D721Med (cell line): ENCODE data around the gene AKNAD1.

ENCODE experiments used
- DNase-seq: peaks from one replicate; pipeline ENCODE4 v3.0.0; 2011; ENCODE audit warnings: low spot score; ENCODE audit not compliant: insufficient read length
- FAIRE-seq: peaks from 2 replicates; lab custom pipeline; 2011; peaks lifted over from hg19 to GRCh38; lab: Jason Lieb, UNC
- CTCF ChIP-seq: IDR thresholded peaks from 2 replicates; pipeline ENCODE4 v1.5.1; 2012; ENCODE audit warnings: mild to moderate bottlenecking, control low read depth; ENCODE audit not compliant: insufficient read depth; ENCODE audit errors: missing control alignments

Gene AKNAD1

DNA sequence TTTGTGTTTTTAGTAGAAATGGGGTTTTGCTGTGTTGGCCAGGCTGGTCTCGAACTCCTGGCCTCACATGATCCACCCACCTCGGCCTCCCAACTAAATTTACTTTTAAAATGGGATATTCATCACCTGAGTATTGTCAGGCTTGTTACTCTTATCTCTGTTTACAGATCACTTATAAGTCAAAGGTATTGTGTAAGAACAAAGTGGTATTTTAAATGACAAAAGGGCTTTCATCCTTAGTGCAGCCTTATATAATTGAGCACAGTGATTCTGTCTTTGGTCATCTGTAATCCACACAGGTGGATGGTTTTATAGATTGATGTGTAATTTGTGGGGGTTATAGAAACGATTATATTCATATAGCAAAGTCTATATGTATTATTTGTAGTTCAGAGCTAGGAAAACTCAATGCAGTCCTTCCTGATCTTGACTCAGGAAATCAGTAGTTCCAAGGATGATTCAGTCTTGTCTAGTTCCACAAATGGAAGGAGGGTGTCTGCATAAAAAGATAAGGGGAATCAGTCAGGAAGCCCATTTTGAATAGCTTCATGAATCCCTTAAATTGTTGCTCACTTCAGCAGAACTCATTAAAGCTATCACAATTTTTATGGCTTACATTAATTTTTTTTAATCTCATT is 75.8 kb downstream of the AKNAD1 start:
- DNase-seq (no peak), FAIRE-seq (no peak)
- no peak for TF ChIP-seq CTCF

DNA sequence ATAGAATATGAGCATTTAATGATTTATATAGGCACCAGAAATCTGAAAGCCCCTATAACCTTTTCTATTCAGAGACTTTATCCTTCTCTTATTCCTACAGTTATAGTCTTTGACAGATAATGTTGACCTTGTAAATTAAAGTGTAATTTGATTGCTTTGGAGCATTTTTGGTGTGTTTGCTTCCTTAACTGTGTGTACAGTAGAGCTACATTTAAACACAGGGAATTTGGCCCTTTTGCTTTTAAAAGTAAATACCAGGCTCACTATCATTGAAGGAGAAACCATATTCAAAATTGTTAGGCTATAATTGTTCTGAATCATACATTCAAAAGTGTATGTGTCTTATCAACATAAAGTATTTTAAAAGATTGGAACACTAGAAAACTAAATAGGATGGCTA is 77.4 kb downstream of the AKNAD1 start:
- DNase-seq (no peak), FAIRE-seq (no peak)

GRCh38 chr1:108777839-108778238 is 79.1 kb downstream of the AKNAD1 start:
- FAIRE-seq (no peak), DNase-seq (no peak)

More for the DNA sequence above, 77.4 kb downstream of the AKNAD1 start:
- TF ChIP-seq CTCF, result no peak

DNA sequence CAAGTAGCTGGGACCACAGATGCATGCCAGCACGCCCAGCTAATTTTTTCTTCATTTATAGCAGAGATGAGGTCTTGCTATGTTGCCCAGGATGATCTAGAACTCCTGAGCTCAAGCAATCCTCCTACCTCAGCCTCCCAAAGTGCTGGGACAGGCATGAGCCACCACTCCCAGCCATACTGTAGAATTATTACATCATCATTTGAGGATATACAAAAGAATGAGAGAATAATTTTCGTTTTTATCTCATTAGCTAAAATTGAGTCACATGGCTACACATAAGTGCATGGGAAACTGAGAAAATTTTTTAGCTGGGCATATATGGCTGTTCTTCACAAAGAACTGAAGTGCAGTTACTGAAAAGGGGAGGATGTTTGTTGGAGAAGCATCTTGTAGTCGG is 89.2 kb downstream of the AKNAD1 start:
- DNase-seq (no peak), FAIRE-seq (no peak)
- TF ChIP-seq CTCF, result no peak

More at GRCh38 chr1:108777839-108778238, 79.1 kb downstream of the AKNAD1 start:
- TF ChIP-seq CTCF, result no peak

GRCh38 chr1:108767115-108767514 is 89.8 kb downstream of the AKNAD1 start:
- DNase-seq (no peak), FAIRE-seq (no peak)
- no peak for TF ChIP-seq CTCF
